Stimulated activated CD4-positive, alpha-beta T cell treated with anti-CD3 and anti-CD28 coated beads, Interleukin-2, amount 100 ng/mL, for 4 hours (primary cell): ENCODE results near the gene EPS8.
A peak's percentile ranks its signal among the peaks of the same experiment; 100 is the strongest.

Source experiments
- DNase-seq: peaks from one replicate; pipeline ENCODE4 v3.0.0-alpha.2; 2020; ENCODE audit warnings: low read depth

EPS8 gene

DNA sequence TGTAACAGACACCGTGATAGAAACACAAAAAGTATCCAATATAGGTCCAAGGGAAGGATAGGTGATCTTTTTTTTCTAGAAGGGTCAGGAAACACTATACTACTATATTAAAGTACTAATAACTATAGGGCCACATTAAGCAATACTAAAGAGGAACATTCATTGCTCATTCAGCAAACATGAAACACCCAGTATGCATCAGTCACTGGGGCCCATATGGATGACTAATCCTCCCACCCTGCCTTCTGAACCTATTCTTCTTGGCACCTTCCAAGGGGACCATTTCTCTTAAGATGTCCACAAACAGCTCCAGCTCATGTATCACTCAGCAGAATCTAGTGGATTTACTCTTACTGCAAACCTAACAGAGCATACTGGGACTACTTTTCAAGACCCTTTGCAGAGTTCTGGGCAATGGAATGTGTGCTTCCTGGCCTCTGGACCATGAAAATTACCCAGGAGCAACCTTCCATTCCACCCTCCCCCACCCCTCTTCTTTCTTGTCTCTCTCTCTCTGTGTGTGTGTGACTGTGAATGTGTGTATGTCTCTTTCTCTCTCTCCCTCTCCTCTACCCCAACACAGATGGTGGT is 187.9 kb downstream of the EPS8 start:
- DNase-seq, result no peak

DNA sequence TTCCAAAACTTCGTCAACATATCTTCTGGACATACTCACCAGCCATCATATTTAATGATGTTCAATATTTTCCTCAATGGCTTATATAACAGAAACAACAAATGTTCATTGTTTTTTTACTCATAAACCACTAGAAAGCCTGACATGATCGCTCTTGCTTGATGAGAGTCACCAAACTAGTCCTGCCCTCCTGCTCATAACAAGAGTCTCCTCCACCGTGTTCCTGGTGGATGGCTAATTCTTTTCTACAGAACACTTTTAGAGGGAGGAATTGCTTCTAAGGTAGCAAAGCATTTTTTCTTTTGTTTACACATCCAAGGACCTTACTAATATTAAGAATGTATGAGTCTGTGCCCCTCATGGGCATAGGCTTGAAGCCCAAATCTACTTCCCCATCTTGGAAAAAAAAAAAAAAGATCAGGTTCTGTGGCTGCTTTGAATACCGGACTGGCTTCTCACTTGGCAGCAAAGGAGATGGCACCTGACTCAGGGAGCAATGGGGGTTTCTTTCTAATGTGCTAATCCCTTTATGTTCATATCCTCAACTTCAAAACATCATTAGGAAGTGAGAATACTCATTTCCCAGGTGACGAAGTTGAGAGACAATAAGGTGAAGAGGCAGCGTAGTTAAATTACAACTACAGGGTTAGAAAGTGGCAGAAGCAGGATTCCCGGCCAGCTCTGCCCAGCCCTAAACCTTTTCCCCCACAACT is 188.8 kb downstream of the EPS8 start:
- no peak for DNase-seq

DNA sequence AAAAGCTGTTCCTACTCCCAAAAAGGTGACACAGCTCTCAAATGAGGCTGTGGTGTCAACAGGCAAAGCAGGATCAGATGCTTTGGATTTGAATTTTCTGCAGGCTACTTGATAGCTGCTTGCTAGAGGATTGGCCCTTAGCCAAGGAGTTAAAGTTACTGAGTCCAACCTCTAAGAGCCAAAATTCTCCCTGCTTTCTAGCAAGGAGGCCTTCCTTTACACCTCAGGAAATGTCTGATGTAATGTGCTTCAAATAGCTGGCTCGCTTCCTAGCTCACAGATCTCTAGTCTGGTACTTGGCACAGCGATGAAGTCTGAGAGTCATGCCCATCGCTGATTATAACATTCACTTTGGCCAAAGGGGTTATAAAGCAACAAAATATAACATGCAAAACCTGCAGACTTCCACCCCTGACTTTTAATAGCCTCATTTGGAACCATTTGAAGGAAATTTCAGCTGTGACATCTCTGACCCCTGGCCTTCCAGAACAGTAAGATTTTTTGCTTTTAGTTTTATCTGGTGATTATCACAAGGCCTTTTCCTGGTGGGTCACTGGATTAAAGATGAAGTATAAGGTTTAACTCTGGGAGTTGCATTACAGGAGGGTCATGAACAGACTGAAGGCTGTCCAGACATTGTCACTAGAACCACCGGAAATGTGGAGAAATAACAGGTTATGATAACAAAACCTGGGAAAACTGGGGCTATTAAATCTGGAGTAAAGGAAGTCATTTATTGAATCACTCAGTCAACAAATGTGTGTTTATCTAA is 189.7 kb downstream of the EPS8 start:
- DNase-seq, result no peak

DNA sequence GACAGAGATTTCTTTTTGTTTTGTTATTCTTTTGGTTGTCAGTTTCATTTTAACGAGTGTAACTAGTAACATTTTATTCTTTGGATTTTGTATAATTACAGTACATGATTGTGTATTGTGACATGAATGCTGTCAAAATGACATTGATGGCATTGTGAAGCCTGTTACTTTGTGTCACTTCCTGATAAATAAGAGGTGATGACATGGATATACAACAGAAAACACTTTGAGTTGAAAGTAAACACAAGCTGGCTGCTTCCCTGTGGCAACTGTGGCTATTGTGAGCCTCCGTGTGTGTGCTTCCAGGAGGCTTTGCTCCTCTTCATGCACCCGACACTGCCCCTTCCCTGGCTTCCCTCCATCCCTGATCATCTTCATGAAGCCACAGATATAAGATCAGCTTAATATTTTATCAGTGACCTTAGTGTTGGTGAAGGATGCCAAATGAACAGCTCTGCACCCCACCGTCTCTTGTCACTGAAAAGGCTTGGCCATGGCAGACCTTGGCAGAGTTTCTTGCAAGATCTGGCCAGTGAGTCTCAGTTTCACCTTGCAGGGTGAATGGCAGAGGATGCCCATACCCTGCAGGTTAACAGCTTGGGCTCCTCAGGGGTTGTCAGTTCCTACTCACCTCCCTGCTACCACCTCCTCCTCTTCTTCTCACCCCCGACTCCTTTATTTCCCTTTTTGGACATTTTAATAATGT is 191.9 kb downstream of the EPS8 start:
- DNase-seq, result no peak

DNA sequence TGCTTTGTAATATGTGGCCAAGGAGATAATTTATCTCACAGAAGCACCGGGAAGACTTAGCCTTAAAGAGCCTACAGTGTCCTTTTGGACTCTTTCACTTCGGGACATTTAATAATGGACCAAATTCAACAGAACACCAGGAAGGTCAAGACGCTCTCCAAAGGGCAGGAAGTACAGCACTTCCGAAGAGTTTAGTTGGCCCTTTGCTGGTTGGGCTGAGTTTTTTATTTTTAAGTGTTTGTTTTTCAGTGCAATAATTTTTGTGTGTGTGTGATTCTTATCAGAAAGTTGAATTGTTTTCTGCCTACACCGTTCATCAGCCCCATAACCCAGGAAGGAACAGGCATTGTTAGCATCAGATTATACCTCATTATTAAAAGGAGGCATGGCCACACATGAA is 193.0 kb downstream of the EPS8 start:
- no peak for DNase-seq

DNA sequence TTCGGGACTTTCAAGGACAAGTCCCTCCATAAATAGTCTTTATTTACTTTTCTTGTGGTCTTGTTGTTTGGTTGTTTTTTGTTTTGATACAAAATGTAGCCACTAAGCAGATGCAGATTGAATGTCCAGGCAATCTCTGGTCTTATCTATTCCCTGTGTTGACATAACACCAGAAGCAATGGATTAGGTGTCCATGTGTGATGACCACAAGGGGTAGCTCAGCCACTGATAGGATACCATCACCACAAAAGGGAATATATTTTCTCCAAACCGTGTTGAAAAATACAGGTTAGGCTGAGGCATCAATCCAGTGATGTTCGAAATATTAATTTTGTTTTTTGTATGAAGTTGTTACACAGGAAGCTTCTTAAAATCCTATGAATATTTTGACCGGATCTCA is 196.3 kb downstream of the EPS8 start:
- DNase-seq, result no peak

DNA sequence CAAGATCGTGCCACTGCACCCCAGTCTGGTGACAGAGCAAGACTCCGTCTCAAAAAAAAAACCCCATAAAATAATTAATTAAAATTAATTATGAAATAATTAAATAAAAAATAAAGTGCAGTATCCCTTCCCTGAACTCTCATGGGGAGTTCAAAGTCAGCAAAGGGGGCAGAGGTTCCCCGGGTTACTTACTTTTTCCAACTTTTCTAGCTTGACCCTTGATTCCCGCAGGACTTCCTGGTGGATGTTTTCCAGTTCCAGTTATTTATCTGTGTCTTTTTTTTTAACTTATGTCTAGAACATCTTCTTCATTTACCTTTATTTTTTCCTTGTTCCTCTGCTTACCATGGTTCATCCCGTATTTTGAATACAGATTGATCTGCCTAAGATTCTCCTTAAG is 197.4 kb downstream of the EPS8 start:
- DNase-seq, result no peak

DNA sequence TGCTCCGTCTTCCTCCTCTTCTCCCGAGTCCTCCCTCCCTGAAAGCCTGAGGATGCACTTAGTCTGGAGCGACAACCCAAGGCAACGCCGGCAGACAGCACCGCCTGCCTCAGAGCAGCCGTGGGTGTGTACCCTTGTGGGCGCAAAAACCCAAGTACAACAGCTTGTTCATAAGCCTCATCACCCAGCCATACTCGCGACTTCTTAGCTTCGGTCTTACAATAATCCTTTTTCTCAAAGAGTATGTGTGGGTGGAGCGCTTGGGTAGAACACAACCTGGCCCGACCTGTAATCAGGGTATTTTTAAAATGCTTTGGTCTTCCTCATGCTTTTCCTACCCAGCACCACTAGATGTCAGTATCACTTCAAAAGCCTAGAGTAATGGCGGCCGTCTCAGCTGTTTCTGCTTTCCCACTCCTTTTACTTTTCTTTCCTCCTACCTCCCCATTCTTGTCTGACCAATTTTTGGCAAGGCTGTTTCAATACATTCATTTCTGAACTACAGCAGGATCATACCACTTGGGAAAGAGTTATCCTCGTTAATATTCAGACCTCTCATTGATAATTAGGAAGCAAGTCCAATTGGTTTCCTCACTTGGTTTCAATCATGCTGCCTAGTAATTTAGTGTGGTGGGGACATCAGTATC is 198.9 kb downstream of the EPS8 start:
- peak; percentile 40 for DNase-seq

DNA sequence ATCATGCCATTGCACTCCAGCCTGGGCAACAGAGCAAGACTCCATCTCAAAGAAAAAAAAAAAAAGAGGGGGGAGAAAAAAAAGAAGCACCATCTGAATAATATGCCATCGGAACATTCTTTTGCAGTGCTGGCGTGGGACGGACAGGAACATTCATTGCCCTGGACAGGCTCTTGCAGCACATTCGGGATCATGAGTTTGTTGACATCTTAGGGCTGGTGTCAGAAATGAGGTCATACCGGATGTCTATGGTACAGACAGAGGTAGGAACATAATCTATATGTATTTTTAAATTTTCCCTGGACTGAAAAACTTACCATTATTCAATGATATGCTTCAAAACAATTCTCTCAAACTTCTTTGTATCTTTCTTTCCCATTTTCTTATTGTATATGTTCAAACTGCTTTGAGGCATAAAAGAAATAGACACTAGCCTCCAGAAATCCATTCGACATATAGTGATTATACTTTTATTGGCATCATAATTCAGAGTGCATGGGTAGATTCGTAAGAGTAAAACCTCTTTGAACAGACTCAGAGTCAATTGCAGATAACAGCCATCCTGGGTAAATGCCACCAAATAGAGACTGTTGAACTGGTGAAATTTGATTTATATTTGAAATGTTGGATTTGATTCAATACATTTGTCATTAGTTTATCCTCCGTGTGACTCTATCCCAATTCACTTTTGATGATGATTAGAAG is 199.7 kb downstream of the EPS8 start:
- no peak for DNase-seq

DNA sequence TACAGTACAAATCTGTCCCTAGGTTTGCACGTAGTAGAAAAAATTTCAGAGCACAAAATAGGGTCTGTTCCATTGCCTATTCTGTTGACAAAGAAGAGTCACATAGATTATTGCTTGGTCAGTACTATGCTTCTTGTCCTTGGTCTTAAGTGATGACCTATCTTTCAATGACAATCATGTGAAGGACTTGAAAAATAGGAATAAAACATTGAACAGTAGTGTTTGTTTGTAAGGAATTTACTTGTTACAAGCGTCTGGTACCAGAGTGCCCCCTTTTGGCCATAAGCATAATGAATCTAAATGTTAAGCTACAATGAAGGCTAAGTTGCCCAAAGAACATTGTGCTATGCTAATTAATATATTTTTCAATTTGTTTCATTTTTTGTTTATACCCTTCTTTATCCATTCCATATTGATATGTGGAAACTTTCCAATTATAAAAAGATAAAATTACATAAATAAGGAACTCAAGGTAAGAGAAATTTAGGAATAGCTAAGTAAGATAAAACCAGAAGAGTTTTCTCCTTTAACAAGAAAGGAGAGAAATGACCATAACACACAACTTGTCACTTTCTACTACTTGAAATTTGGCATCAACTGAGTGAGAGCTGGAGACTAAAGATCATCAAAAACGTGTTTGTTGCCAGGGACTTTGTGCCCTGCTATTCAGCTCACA is 204.7 kb downstream of the EPS8 start:
- peak; percentile 24 for DNase-seq

DNA sequence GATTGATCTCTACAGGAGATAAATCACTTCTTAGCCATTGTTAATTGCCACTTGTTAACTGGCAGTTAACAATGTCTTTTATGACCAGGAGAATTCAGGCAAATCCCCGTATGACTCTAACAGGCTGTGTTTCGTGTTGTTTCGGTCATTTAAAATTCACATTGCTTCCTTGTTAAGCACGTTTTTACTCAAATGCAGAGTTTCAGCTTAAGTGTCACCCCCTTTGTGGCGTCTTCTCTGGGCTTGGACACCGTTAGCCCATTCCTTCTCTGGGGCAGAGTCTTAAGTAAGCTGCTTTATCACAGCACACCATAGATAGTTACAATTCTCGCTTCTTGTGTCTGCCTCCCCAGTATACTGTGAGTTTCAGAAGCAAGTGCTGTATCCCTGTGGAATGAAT is 205.4 kb downstream of the EPS8 start:
- no peak for DNase-seq

DNA sequence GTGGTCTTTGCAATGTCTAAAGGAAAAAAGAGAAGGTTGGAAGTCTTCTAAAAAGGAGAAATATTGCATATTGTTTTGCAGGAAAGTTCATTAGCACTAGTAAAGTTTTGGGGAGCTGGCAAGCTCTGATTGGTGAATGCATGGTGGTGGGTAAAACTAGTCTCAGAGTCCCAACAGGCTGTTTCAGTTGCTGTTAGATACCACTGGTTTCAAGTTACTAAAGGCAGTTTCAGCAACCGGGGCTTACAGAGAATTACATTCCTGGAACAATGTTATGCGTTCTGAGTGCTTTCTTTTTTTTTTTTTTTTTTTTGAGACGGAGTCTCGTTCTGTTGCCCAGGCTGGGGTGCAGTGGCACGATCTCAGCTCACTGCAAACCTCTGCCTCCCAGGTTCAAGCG is 208.2 kb downstream of the EPS8 start:
- no peak for DNase-seq

DNA sequence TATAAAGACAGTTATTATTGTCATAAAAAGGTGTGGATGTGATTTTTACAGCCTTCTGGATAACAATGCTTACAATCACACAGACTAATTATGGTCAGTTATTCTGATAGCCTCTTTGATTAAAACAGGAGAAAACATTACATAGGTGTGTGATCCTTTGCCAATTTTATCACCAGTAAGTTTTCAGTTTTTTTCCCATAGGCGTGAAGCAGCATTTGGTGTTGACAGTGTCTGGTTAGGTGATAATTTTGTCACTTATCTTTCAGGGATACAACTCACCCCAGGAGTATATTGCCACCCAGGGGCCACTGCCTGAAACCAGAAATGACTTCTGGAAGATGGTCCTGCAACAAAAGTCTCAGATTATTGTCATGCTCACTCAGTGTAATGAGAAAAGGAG is 208.8 kb downstream of the EPS8 start:
- DNase-seq, result no peak

DNA sequence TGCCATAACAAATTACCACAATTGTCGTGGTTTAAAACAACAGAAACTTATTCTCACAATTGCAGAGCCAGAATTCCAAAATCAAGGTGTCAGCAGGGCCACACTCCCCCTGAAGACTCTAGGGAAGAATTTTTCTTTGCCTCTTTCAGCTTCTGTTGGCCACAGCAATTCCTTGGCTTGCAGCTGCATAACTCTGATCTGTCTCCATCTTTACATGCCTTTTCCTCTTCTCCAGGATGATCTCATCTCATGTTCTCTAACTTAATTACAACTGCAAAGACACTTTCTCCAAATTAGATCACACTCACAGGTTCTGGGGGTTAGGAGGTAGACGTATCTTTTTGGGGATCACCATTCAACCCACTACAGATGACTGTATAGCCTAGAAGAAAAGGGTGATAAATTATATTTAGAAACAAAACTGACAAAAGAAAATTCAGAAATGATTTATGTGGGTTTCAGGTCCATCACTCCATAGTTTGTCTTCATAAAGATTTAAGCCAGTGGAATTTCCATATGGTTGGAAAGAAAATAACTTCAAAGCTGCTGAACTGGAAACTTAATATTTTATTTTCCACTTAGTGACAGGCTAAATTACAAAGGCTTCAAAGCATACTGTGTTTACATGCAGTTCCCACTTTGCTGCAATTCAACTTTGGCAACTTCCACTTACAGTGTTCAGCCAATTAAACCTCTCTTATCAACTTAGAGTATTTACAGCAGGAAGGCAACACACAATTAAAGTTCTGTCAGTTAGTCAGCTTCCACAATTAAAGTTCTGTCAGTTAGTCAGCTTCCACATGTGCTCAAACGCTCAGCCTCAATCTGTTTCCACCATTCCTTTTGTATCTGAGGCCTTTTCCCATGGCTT is 213.3 kb downstream of the EPS8 start:
- DNase-seq, result no peak

DNA sequence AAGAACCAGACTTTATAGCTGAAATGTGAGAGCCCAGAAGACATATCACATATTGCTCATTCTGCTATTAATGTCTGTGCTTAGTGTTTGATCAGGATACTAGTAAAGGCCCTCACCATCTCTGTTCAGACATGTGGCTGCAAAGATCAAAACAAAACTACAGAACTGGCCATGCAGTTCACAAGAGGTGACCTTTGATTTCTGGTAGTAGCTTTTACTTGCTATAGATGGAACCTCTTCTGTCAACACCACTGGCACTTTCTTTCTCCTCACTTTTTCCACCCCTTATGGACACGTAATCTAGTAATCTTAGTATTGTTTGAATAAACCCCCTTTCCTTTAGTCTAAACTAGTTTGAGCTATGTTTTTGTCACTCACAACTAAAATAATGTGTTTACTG is 214.8 kb downstream of the EPS8 start:
- no peak for DNase-seq
